Esophagus muscularis mucosa (tissue), 4 donors: ENCODE results near the gene TLR10. TPM values are rescaled to one million over a fixed set of nuclear protein-coding genes. Genes with fewer than 3 reads are reported as not detected.

Source experiments
- DNase-seq: peaks from one replicate; pipeline ENCODE4 v3.0.0-alpha.2; 2017; ENCODE audit errors: extremely low spot score
- H3K27ac ChIP-seq, 4 donors: fragments of 200-600 bp; sonication (generic); replicated peaks in 1 of 4; 1 replicate in 3 of 4; 2 replicates in 1 of 4; pipeline ENCODE4 v1.5.1; 2016 to 2019; ENCODE audit warnings: mild to moderate bottlenecking in 1 of 4
- H3K27me3 ChIP-seq, 4 donors: fragments of 200-600 bp; sonication (generic); one replicate each; pipeline versions ENCODE4 v1.5.1 to v1.6.0; 2016 to 2019
- H3K36me3 ChIP-seq, 4 donors: fragments of 200-600 bp; sonication (generic); one replicate each; pipeline ENCODE4 v1.5.1; 2016 to 2019
- H3K4me1 ChIP-seq, 4 donors: fragments of 200-600 bp; sonication (generic); one replicate each; pipeline ENCODE4 v1.5.1; 2016 to 2019
- H3K4me3 ChIP-seq, 4 donors: fragments of 200-600 bp; sonication (generic); 1 replicate in 2 of 4; 2 replicates in 2 of 4; pipeline ENCODE4 v1.5.1; 2016 to 2019; ENCODE audit warnings: mild to moderate bottlenecking in 4 of 4, moderate library complexity in 1 of 4
- H3K9me3 ChIP-seq, 4 donors: fragments of 200-600 bp; sonication (generic); 1 replicate in 3 of 4; 2 replicates in 1 of 4; pipeline ENCODE4 v1.5.1; 2016 to 2019
- CTCF ChIP-seq, 3 experiments: fragments of 200-600 bp in 2 of 3; fragments of 450-650 bp in 1 of 3; sonication (generic) in 2 of 3; IDR thresholded peaks; one replicate each; pipeline ENCODE4 v1.5.1; 2017 to 2019; ENCODE audit warnings: antibody characterized with exemption in 3 of 3, mild to moderate bottlenecking in 2 of 3, moderate library complexity in 1 of 3
- EP300 ChIP-seq: sonication (generic); formaldehyde crosslinking; IDR thresholded peaks from one replicate; pipeline ENCODE4 v1.6.1; 2017; ENCODE audit warnings: antibody characterized with exemption
- POLR2A ChIP-seq: fragments of 450-650 bp; IDR thresholded peaks from one replicate; pipeline ENCODE4 v1.6.1; 2017; ENCODE audit warnings: antibody characterized with exemption, moderate library complexity, mild to moderate bottlenecking, low read depth
- POLR2AphosphoS5 ChIP-seq, 2 donors: sonication (generic); formaldehyde crosslinking; IDR thresholded peaks; one replicate each; pipeline ENCODE4 v1.6.1; 2017; ENCODE audit warnings: antibody characterized with exemption in 2 of 2
- WGBS: methylation state at CpG from one replicate; pipeline ENCODE4 v1.1.5; 2018; 5-methylcytosine and 5-hydroxymethylcytosine counted together
- intact Hi-C: fragments of 100-400 bp; cut with DNase I; formaldehyde crosslinking; loops from one replicate; pipeline ENCODE4 v1.15.1; 2023
- total RNA-seq, 4 donors: library from RNA; depleted of rRNA; stranded (reverse); fragments of >200 nt; gene quantifications; one replicate each; pipeline versions ENCODE4 v1.1.0 to v1.2.1, GENCODE V29; 2016

Gene TLR10, protein sequence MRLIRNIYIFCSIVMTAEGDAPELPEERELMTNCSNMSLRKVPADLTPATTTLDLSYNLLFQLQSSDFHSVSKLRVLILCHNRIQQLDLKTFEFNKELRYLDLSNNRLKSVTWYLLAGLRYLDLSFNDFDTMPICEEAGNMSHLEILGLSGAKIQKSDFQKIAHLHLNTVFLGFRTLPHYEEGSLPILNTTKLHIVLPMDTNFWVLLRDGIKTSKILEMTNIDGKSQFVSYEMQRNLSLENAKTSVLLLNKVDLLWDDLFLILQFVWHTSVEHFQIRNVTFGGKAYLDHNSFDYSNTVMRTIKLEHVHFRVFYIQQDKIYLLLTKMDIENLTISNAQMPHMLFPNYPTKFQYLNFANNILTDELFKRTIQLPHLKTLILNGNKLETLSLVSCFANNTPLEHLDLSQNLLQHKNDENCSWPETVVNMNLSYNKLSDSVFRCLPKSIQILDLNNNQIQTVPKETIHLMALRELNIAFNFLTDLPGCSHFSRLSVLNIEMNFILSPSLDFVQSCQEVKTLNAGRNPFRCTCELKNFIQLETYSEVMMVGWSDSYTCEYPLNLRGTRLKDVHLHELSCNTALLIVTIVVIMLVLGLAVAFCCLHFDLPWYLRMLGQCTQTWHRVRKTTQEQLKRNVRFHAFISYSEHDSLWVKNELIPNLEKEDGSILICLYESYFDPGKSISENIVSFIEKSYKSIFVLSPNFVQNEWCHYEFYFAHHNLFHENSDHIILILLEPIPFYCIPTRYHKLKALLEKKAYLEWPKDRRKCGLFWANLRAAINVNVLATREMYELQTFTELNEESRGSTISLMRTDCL
- under 1 TPM in 1 of 4 donors, not detected in 3; 0.17 TPM for total RNA-seq

DNA sequence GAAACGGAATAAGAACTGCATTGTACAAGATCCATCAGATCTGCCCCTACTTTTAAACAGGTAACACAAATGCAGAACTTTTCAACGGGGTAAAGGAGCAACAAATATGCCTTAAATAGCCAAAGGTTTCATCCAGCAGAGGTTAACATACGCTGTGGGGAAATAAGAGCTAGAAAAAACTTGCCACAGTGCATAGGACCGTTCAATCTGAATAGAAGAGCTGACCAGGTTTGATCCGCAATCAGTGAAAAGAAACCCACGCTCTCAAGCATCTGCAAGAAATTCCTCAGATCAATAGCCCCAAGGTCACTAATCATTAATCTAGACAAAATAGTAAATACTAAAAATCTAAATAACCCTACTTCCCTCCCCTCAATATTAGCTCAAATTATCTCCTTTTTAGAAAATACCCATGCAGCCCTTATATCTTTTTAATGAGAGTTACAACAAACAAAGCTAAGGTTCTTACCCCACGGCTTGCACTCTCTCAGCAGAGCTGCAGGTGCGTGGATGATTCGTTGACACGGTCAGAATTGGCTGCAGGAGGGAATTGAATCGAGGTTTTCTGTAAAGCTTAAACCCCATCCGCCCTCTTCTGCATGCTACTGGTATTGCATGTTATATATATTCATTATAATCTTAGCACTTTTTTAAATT, at the start of gene TLR10:
Gene TLR10, minus strand, starts transcription at position 539 of the 657 bp plus-strand sequence. CDS start 7,400 bp downstream, outside the sequence.
- Histone ChIP-seq H3K4me3 (no peak within 1 kb of the TSS), H3K4me1 (no peaks in the 10 kb centered on the region), H3K9me3 (no peaks in the 10 kb centered on the region), H3K27ac (no peak within 1 kb of the TSS), H3K36me3 (no peaks in the 10 kb centered on the region), H3K27me3 (no peaks in the 10 kb centered on the region)
- TF ChIP-seq POLR2A: no peak
- TF ChIP-seq CTCF (IDR thresholded peaks at IDR 0.05): peak; percentile 70 to 73 (median 72)
- no peak for DNase-seq
- intact Hi-C loops: loop anchor here (1.0 kb wide), 1 partner anchor 23 kb away; no protein-coding TSS in a partner anchor
- 39% methylated on average over 12 of the region's 12 CpGs for WGBS

GRCh38 chr4:38832206-38832605, 49.4 kb upstream of the TLR10 start:
- no peaks in the 10 kb centered on the region for H3K4me1 ChIP-seq
- intact Hi-C loops: no loop called here
- no peak for DNase-seq
- no peak overlapping the region for H3K27ac ChIP-seq
- H3K27me3 ChIP-seq: no peaks in the 10 kb centered on the region
- peaks cover 0 to 29% (median 13%) of the 10 kb centered on the region in 4 donors for H3K9me3 ChIP-seq
- WGBS: 90% methylated on average over 1 of the region's 1 CpG
- H3K4me3 ChIP-seq: no peak overlapping the region
- no peaks in the 10 kb centered on the region for H3K36me3 ChIP-seq
- TF ChIP-seq POLR2AphosphoS5 (IDR thresholded peaks at IDR 0.05) (no peak), EP300 (no peak), POLR2A (no peak)

DNA sequence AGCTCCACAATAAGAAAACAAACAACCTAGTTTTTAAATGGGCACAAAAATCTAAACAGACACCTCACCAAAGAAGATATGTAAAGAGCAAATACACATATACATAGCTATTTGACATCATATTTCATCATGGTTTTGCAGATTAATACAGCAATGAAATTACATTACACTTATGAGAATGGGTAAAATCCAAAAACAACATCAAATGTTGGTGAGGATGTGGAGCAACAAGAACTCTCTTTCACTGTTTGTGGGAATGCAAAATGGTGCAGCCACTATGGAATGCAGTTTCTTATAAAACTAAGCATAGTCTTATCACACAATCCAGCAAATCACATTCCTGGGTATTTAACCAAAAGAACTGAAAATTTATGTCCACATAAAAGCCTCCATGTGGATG, 48.9 kb upstream of the TLR10 start:
- no peak for DNase-seq
- no peaks in the 10 kb centered on the region for H3K36me3 ChIP-seq
- no peak overlapping the region for H3K27ac ChIP-seq
- TF ChIP-seq POLR2A: no peak
- no peak for TF ChIP-seq CTCF (IDR thresholded peaks at IDR 0.05)
- TF ChIP-seq EP300: no peak
- no peak for TF ChIP-seq POLR2AphosphoS5 (IDR thresholded peaks at IDR 0.05)
- H3K27me3 ChIP-seq: no peaks in the 10 kb centered on the region
- peaks cover 0 to 23% (median 11%) of the 10 kb centered on the region in 4 donors for H3K9me3 ChIP-seq
- intact Hi-C loops: no loop called here
- H3K4me1 ChIP-seq: no peaks in the 10 kb centered on the region
- no peak overlapping the region for H3K4me3 ChIP-seq

GRCh38 chr4:38829237-38829636, 46.4 kb upstream of the TLR10 start:
- 87% methylated on average over 5 of the region's 5 CpGs for WGBS

More at GRCh38 chr4:38829237-38829636, 46.4 kb upstream of the TLR10 start:
- H3K27ac ChIP-seq: no peak overlapping the region
- H3K36me3 ChIP-seq: no peaks in the 10 kb centered on the region
- no peak for DNase-seq
- H3K4me1 ChIP-seq: no peaks in the 10 kb centered on the region
- H3K9me3 ChIP-seq: peaks cover 0 to 4% (median under 1%) of the 10 kb centered on the region in 4 donors
- H3K4me3 ChIP-seq: no peak overlapping the region
- no peaks in the 10 kb centered on the region for H3K27me3 ChIP-seq
- intact Hi-C loops: no loop called here
- TF ChIP-seq POLR2A (no peak), EP300 (no peak), CTCF (IDR thresholded peaks at IDR 0.05) (no peak), POLR2AphosphoS5 (IDR thresholded peaks at IDR 0.05) (no peak)
